ENCODE measurements around the gene CARNS1.

CARNS1 gene

GRCh38 chr11:67387518-67387917 lies 28.0 kb upstream of the CARNS1 start:
- ChIA-PET CTCF (interaction anchor here (1.0 to 47.5 kb wide), 6 partner anchors 7 to 124 kb away, joined by 4 to 2108 read pairs (median 238); partner anchors contain the start of genes CLCF1, GRK2, POLD4 and PPP1CA), POLR2A (interaction anchor here (0.8 kb wide), 1 partner anchor 34 kb away, joined by 3 read pairs; no protein-coding TSS in a partner anchor)
- TF ChIP-seq CTCF (IDR thresholded peaks at IDR 0.05; ENCODE audit: insufficient read depth, low read length, missing control alignments): no peak
- DNase-seq (ENCODE audit: low read depth, low spot score): no peak
- H3K4me3 ChIP-seq (ENCODE audit: low read depth, low read length): no peak overlapping the region

- H3K4me3 ChIP-seq (ENCODE audit: low read depth, low read length): no peak overlapping the region
- ChIA-PET CTCF (interaction anchor here (17.4 to 47.5 kb wide), 3 partner anchors 9 to 48 kb away, joined by 310 to 2108 read pairs (median 2108); partner anchors contain the start of genes CLCF1, POLD4, PPP1CA and RAD9A), POLR2A (no interaction called here)
- no peak for DNase-seq (ENCODE audit: low read depth, low spot score)
- peak; percentile 63 for TF ChIP-seq CTCF (IDR thresholded peaks at IDR 0.05; ENCODE audit: insufficient read depth, low read length, missing control alignments)
These were observed 26.0 kb upstream of the CARNS1 start for GRCh38 chr11:67389477-67389876.

GRCh38 chr11:67390947-67391303 lies 24.6 kb upstream of the CARNS1 start:
- H3K4me3 ChIP-seq (ENCODE audit: low read depth, low read length): peak overlapping the region; percentile 95
- CTCF ChIA-PET: interaction anchor here (0.6 to 47.5 kb wide), 7 partner anchors 10 to 129 kb away, joined by 3 to 2108 read pairs (median 5); partner anchors contain the start of genes CLCF1, PITPNM1, POLD4 and PPP1CA
- no peak for DNase-seq (ENCODE audit: low read depth, low spot score)
- POLR2A ChIA-PET: interaction anchor here (0.9 to 2.5 kb wide), 3 partner anchors 11 to 74 kb away, joined by 3 to 31 read pairs (median 5); partner anchors contain the start of gene PPP1CA
- no peak for TF ChIP-seq CTCF (IDR thresholded peaks at IDR 0.05; ENCODE audit: insufficient read depth, low read length, missing control alignments)

GRCh38 chr11:67391304-67392182 lies 23.9 kb upstream of the CARNS1 start, which contains the start of gene RAD9A:
RAD9A (plus strand) TSS chr11:67391986; CDS start chr11:67392045, 59 bp downstream.
- ChIA-PET CTCF (interaction anchor here (0.6 to 47.5 kb wide), 8 partner anchors 10 to 130 kb away, joined by 3 to 2108 read pairs (median 4); partner anchors contain the start of genes CLCF1, PITPNM1, POLD4 and PPP1CA), POLR2A (interaction anchor here (0.7 to 2.5 kb wide), 7 partner anchors 9 to 116 kb away, joined by 3 to 31 read pairs (median 3); partner anchors contain the start of genes POLD4 and PPP1CA)
- TF ChIP-seq CTCF (IDR thresholded peaks at IDR 0.05; ENCODE audit: insufficient read depth, low read length, missing control alignments): no peak
- peak within 1 kb of the TSS; percentile 95 for H3K4me3 ChIP-seq (ENCODE audit: low read depth, low read length)
- DNase-seq (ENCODE audit: low read depth, low spot score): no peak

- ChIA-PET POLR2A (interaction anchor here (0.8 to 2.5 kb wide), 4 partner anchors 9 to 39 kb away, joined by 3 to 31 read pairs (median 4); partner anchors contain the start of genes POLD4 and PPP1CA), CTCF (interaction anchor here (0.6 to 47.5 kb wide), 7 partner anchors 9 to 130 kb away, joined by 3 to 2108 read pairs (median 5); partner anchors contain the start of genes CLCF1, PITPNM1, POLD4 and PPP1CA)
- no peak for DNase-seq (ENCODE audit: low read depth, low spot score)
- TF ChIP-seq CTCF (IDR thresholded peaks at IDR 0.05; ENCODE audit: insufficient read depth, low read length, missing control alignments): no peak
- peak overlapping the region; percentile 95 for H3K4me3 ChIP-seq (ENCODE audit: low read depth, low read length)
These were observed 23.2 kb upstream of the CARNS1 start for GRCh38 chr11:67392183-67392715.
